Neural cell (in vitro differentiated cells): Measurements from ENCODE around the gene SSBP2.

ENCODE experiments used
- CTCF ChIP-seq: fragments of 450-650 bp; IDR thresholded peaks from 2 replicates; pipeline ENCODE4 v1.5.1; 2014; ENCODE audit warnings: antibody characterized with exemption, mild to moderate bottlenecking, moderate library complexity; ENCODE audit not compliant: poor library complexity, severe bottlenecking
- EP300 ChIP-seq: fragments of 450-650 bp; conservative IDR thresholded peaks from 2 replicates; pipeline ENCODE4 v1.6.1; 2014; ENCODE audit warnings: antibody characterized with exemption, mild to moderate bottlenecking, moderate library complexity; ENCODE audit not compliant: poor library complexity, severe bottlenecking
- EZH2 ChIP-seq: fragments of 200-600, 300-800 bp; shearing (Covaris generic), sonication (generic); IDR thresholded peaks from 2 replicates; pipeline ENCODE4 v1.6.1; 2014; ENCODE audit warnings: antibody characterized with exemption, low read length, borderline replicate concordance, mild to moderate bottlenecking; ENCODE audit not compliant: insufficient read depth, poor library complexity, severe bottlenecking
- POLR2AphosphoS5 ChIP-seq: IDR thresholded peaks from 2 replicates; pipeline ENCODE4 v1.6.1; 2012
- RAD21 ChIP-seq: fragments of 450-650 bp; conservative IDR thresholded peaks from 2 replicates; pipeline ENCODE4 v1.6.1; 2014; ENCODE audit warnings: antibody characterized with exemption, mild to moderate bottlenecking, moderate library complexity
- REST ChIP-seq: IDR thresholded peaks from 2 replicates; pipeline ENCODE4 v1.6.1; 2012; ENCODE audit warnings: borderline replicate concordance
- SMC3 ChIP-seq: fragments of 450-650 bp; conservative IDR thresholded peaks from 2 replicates; pipeline ENCODE4 v1.6.1; 2014; ENCODE audit warnings: antibody characterized with exemption, mild to moderate bottlenecking, moderate library complexity; ENCODE audit not compliant: poor library complexity
- TAF1 ChIP-seq: IDR thresholded peaks from 2 replicates; pipeline ENCODE4 v1.6.1; 2012; ENCODE audit warnings: low read depth

DNA sequence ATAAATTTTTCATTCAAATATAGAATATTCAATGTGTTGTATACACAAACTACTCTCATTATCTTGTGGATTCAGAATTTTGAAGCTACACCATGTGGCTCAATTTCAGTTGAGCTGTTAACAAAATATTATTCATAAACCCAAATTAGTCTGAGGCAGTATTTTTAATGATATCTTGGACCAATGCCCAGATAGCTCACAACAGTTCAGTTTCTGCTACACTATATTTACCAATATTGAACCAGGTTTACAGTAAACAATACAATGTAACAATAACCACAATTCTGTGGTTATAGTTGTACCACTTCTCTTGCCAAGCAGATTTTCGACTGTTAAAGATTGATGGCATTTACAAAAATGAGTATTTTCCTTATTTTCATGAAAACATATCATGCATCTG, 99.9 kb downstream of the SSBP2 start:
- TF ChIP-seq CTCF (no peak), RAD21 (no peak), POLR2AphosphoS5 (no peak), EP300 (no peak), EZH2 (no peak), TAF1 (no peak), REST (no peak), SMC3 (no peak)
